Cardiac muscle cell (in vitro differentiated cells and primary cell): ENCODE data around the gene CD164L2. TPM values are rescaled to one million over a fixed set of nuclear protein-coding genes. Genes with fewer than 3 reads are reported as not detected.
A peak's percentile ranks its signal among the peaks of the same experiment; 100 is the strongest.

Experiments
- DNase-seq, 2 donors: peaks; one replicate each; pipeline versions ENCODE4 v3.0.0 to v3.0.0-alpha.2; 2010 to 2017; ENCODE audit warnings: low read depth in 1 of 2, low spot score in 1 of 2
- H3K27ac ChIP-seq: fragments of 200-600 bp; sonication (generic); 2 replicates; pipeline ENCODE4 v1.5.1; 2016
- H3K27me3 ChIP-seq: fragments of 200-600 bp; sonication (generic); 2 replicates; pipeline ENCODE4 v1.6.0; 2016; ENCODE audit warnings: control low read depth
- H3K36me3 ChIP-seq: fragments of 200-600 bp; sonication (generic); 2 replicates; pipeline ENCODE4 v1.5.1; 2016; ENCODE audit warnings: control low read depth
- H3K4me1 ChIP-seq: fragments of 200-600 bp; sonication (generic); 2 replicates; pipeline ENCODE4 v1.8.1; 2017; ENCODE audit warnings: low read depth, mild to moderate bottlenecking, mixed run types
- H3K4me3 ChIP-seq: fragments of 200-600 bp; sonication (generic); 2 replicates; pipeline ENCODE4 v1.5.1; 2016; ENCODE audit warnings: mild to moderate bottlenecking
- H3K9me3 ChIP-seq: fragments of 200-600 bp; sonication (generic); 2 replicates; pipeline ENCODE4 v1.5.1; 2017; ENCODE audit warnings: low read depth, mild to moderate bottlenecking, control low read depth
- CTCF ChIP-seq: IDR thresholded peaks from 2 replicates; pipeline ENCODE4 v1.5.1; 2012; ENCODE audit warnings: low read depth, mild to moderate bottlenecking, low read length
- polyA plus RNA-seq: library from polyadenylated mRNA; unstranded; fragments of >200 nt; fragmentation: Nextera tagmentation; extraction: Ambion mirVana; gene quantifications from 2 replicates; pipeline ENCODE4 v1.2.1, GENCODE V29; 2016
- total RNA-seq: library from RNA; depleted of rRNA; stranded (reverse); fragments of >200 nt; gene quantifications from 2 replicates; pipeline ENCODE4 v1.2.3, GENCODE V29; 2016

The CD164L2 gene
- total and polyA plus RNA-seq, 2 experiments from 2014 or later, result 0.24 to 0.62 TPM

GRCh38 chr1:27355683-27356082 lies 27.4 kb downstream of the CD164L2 start:
- no peak for TF ChIP-seq CTCF
- H3K4me3 ChIP-seq, result no peak overlapping the region
- no peaks in the 10 kb centered on the region for H3K9me3 ChIP-seq
- peaks cover 24% of the 10 kb centered on the region for H3K27me3 ChIP-seq
- no peaks in the 10 kb centered on the region for H3K36me3 ChIP-seq
- DNase-seq, result no peak
- H3K27ac ChIP-seq, result no peak overlapping the region
- peaks cover 4% of the 10 kb centered on the region for H3K4me1 ChIP-seq

GRCh38 chr1:27353629-27354028 lies 29.5 kb downstream of the CD164L2 start:
- DNase-seq, result no peak
- no peak for TF ChIP-seq CTCF

GRCh38 chr1:27353166-27353565 lies 30.0 kb downstream of the CD164L2 start:
- peaks cover under 1% of the 10 kb centered on the region for H3K27me3 ChIP-seq
- H3K4me3 ChIP-seq, result no peak overlapping the region
- H3K27ac ChIP-seq, result no peak overlapping the region
- H3K36me3 ChIP-seq, result no peaks in the 10 kb centered on the region
- DNase-seq, result no peak
- TF ChIP-seq CTCF, result no peak
- H3K4me1 ChIP-seq, result peaks cover 8% of the 10 kb centered on the region
- no peaks in the 10 kb centered on the region for H3K9me3 ChIP-seq

More at GRCh38 chr1:27353629-27354028, 29.5 kb downstream of the CD164L2 start:
- peaks cover 8% of the 10 kb centered on the region for H3K4me1 ChIP-seq
- no peak overlapping the region for H3K4me3 ChIP-seq
- H3K9me3 ChIP-seq, result no peaks in the 10 kb centered on the region
- H3K27ac ChIP-seq, result no peak overlapping the region
- H3K36me3 ChIP-seq, result no peaks in the 10 kb centered on the region
- peaks cover 5% of the 10 kb centered on the region for H3K27me3 ChIP-seq

GRCh38 chr1:27351541-27352107 lies 31.5 kb downstream of the CD164L2 start:
- Histone ChIP-seq H3K9me3 (no peaks in the 10 kb centered on the region), H3K36me3 (no peaks in the 10 kb centered on the region), H3K4me1 (peaks cover 5% of the 10 kb centered on the region), H3K27me3 (no peaks in the 10 kb centered on the region), H3K4me3 (peak overlapping the region; percentile 47), H3K27ac (peak overlapping the region; percentile 53)
- no peak for TF ChIP-seq CTCF
- DNase-seq, result no peak

- Histone ChIP-seq H3K4me1 (peaks cover 5% of the 10 kb centered on the region), H3K27me3 (no peaks in the 10 kb centered on the region), H3K4me3 (peak overlapping the region; percentile 47), H3K27ac (peak overlapping the region; percentile 53), H3K36me3 (no peaks in the 10 kb centered on the region), H3K9me3 (no peaks in the 10 kb centered on the region)
- peak; percentile 60 to 98 for DNase-seq
- peak; percentile 23 for TF ChIP-seq CTCF
Measured at GRCh38 chr1:27350663-27351540, 32.2 kb downstream of the CD164L2 start.
